Right ventricle myocardium inferior (tissue), 1 donor: ENCODE results near the gene BCL11B. TPM values are rescaled to one million over a fixed set of nuclear protein-coding genes. Genes with fewer than 3 reads are reported as not detected.

Source experiments
- ATAC-seq: fragments of 200-7000 bp; cut with Tn5 transposase; one replicate; pipeline ENCODE4 v1.9.1; 2020; ENCODE audit warnings: mild to moderate bottlenecking, moderate library complexity
- DNase-seq: peaks from one replicate; pipeline ENCODE4 v3.0.0; 2021; ENCODE audit errors: missing footprints
- intact Hi-C: fragments of 100-400 bp; cut with DNase I; formaldehyde crosslinking; loops from one replicate; pipeline ENCODE4 v1.11.0; 2022
- total RNA-seq: library from RNA; stranded (reverse); fragmentation: NEBNext Ultra II Directional; extraction: Animal tissue kit (Norgen Biotek cat#: 25700); gene quantifications from one replicate; pipeline ENCODE4 v1.2.1, GENCODE V29; 2021
- donor health status: DM: no; HTN: yes; CAD: no; lungs with severe emphysema.

Gene BCL11B
- total RNA-seq, 1 donor from 2014 or later, result 0.14 TPM

- intact Hi-C loops, result no loop called here
- ATAC-seq, result no peak
Observed at GRCh38 chr14:99123208-99123870, 148.7 kb downstream of the BCL11B start.

GRCh38 chr14:99122521-99123125 is 149.4 kb downstream of the BCL11B start:
- intact Hi-C loops, result no loop called here

More at GRCh38 chr14:99123208-99123870, 148.7 kb downstream of the BCL11B start:
- no peak for DNase-seq

GRCh38 chr14:99121319-99121875 is 150.6 kb downstream of the BCL11B start:
- intact Hi-C loops, result no loop called here
- ATAC-seq, result no peak
- no peak for DNase-seq

More at GRCh38 chr14:99122521-99123125, 149.4 kb downstream of the BCL11B start:
- no peak for ATAC-seq
- no peak for DNase-seq

GRCh38 chr14:99120526-99121318 is 151.3 kb downstream of the BCL11B start:
- DNase-seq (no peak), ATAC-seq (no peak)
- intact Hi-C loops, result no loop called here

GRCh38 chr14:99119554-99120525 is 152.2 kb downstream of the BCL11B start:
- no peak for ATAC-seq
- no peak for DNase-seq

More at GRCh38 chr14:99119554-99120525, 152.2 kb downstream of the BCL11B start:
- intact Hi-C loops, result no loop called here

Other genes starting within 250 kb of the BCL11B start
- 97.2 TPM for gene SETD3, start 208.7 kb upstream of the BCL11B start, total RNA-seq
- gene CCNK, start 209.2 kb upstream of the BCL11B start, total RNA-seq, result 29.2 TPM